HCT116 (cell line): Measurements from ENCODE around the gene RORB.

ENCODE experiments used
- CEBPB ChIP-seq: IDR thresholded peaks from 2 replicates; pipeline ENCODE4 v1.6.1; 2012; ENCODE audit warnings: low read depth
- CTCF ChIP-seq, 3 experiments: fragments of 200-600 bp in 1 of 3; sonication (generic) in 1 of 3; IDR thresholded peaks in 2 of 3; conservative IDR thresholded peaks in 1 of 3; 2 replicates each; pipeline ENCODE4 v1.5.1; 2012 to 2017; ENCODE audit warnings: low read depth in 2 of 3, low read length in 2 of 3, antibody characterized with exemption in 1 of 3, borderline replicate concordance in 1 of 3, control low read depth in 1 of 3, mild to moderate bottlenecking in 1 of 3, mixed read lengths in 1 of 3, mixed run types in 1 of 3, moderate library complexity in 1 of 3; ENCODE audit not compliant: insufficient read depth in 1 of 3
- JUND ChIP-seq: IDR thresholded peaks from 2 replicates; pipeline ENCODE4 v1.6.1; 2012
- MAX ChIP-seq: IDR thresholded peaks from 2 replicates; pipeline ENCODE4 v1.6.1; 2012
- YY1 ChIP-seq: IDR thresholded peaks from 2 replicates; pipeline ENCODE4 v1.6.1; 2011; ENCODE audit warnings: low read length, low read depth, moderate library complexity, mild to moderate bottlenecking; ENCODE audit not compliant: insufficient replicate concordance; ENCODE audit errors: extremely low read depth

DNA sequence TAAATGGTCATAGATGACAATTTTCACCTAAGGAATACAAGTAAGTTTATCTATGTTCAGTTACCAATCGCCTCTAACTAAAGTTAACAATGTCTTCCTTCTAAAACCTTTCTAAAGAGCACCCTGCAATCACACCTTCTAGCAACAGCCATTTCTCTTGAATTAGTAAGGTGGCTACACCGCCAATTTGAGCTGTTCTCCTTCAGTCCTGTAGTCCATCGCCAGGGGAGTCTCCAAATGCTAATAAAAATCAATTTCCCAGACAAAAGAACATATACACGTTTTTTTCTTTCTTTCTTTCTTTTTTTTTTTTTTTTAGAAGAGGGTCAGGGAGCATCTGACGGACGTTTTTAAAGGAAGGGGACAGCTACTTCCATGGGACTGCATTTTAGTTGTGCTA is 729 bp upstream of the RORB start:
- TF ChIP-seq YY1 (no peak), MAX (no peak), JUND (no peak), CEBPB (no peak), CTCF (IDR thresholded peaks at IDR 0.05 in 2 of 3, conservative IDR thresholded peaks at IDR 0.05 in 1 of 3; ENCODE audit: borderline replicate concordance in 1 of 3, insufficient read depth in 1 of 3, low read depth in 2 of 3, low read length in 2 of 3) (no peak)
